ENCODE results near the gene ELK4.

DNA sequence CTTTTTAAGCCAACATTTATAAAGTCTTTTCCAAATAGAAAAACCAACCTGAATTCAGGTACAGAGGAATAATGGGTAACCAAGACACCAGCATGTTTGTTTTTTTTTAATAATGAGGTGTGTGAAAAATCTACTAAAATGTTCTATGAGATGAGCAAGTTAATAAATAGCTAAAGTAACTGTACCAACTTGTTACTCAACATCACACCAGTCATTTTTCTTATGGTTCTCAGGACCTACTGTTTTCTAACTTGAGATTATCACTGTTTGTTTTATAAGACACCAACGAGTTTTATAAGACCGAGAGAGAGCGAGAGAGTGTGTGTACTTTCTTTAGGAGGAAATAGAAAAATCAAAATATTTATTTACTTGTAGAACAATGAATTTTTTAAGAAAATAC lies 12.4 kb downstream of the ELK4 start:
- no peak for TF ChIP-seq POLR2A (IDR thresholded peaks at IDR 0.05; ENCODE audit: low read length)
- no peak for TF ChIP-seq GATA1 (IDR thresholded peaks at IDR 0.05; ENCODE audit: low read depth, low read length)
